H9 (cell line): ENCODE data around the gene OR6B2. TPM values are rescaled to one million over a fixed set of nuclear protein-coding genes. Genes with fewer than 3 reads are reported as not detected.

Experiments
- DNase-seq: peaks from one replicate; pipeline ENCODE4 v3.0.0-alpha.2; 2017
- H2AFZ ChIP-seq: one replicate; pipeline ENCODE4 v1.6.1; 2013; ENCODE audit warnings: mild to moderate bottlenecking, low read length, control low read depth, moderate library complexity
- H2AK5ac ChIP-seq: 2 replicates; pipeline ENCODE4 v1.6.1; 2013; ENCODE audit warnings: low read length, control low read depth, mixed read lengths; ENCODE audit not compliant: insufficient read length
- H2BK120ac ChIP-seq: one replicate; pipeline ENCODE4 v1.6.1; 2013; ENCODE audit warnings: low read depth, mild to moderate bottlenecking, low read length, control low read depth, inconsistent platforms; ENCODE audit not compliant: poor library complexity, severe bottlenecking
- H2BK12ac ChIP-seq: 2 replicates; pipeline ENCODE4 v1.6.1; 2013; ENCODE audit warnings: low read length, control low read depth, mixed read lengths, low read depth; ENCODE audit not compliant: insufficient read length
- H2BK15ac ChIP-seq: 2 replicates; pipeline ENCODE4 v1.6.1; 2013; ENCODE audit warnings: low read depth, low read length, control low read depth
- H2BK20ac ChIP-seq: one replicate; pipeline ENCODE4 v1.6.1; 2013; ENCODE audit warnings: low read depth, mild to moderate bottlenecking, low read length, control low read depth, inconsistent platforms; ENCODE audit not compliant: poor library complexity, severe bottlenecking
- H2BK5ac ChIP-seq: 2 replicates; pipeline ENCODE4 v1.6.1; 2013; ENCODE audit warnings: low read length, control low read depth, mixed read lengths; ENCODE audit not compliant: insufficient read length
- H3K14ac ChIP-seq: 2 replicates; pipeline ENCODE4 v1.6.1; 2013; ENCODE audit warnings: low read length, control low read depth; ENCODE audit not compliant: insufficient read depth
- H3K18ac ChIP-seq: 2 replicates; pipeline ENCODE4 v1.6.1; 2013; ENCODE audit warnings: low read depth, mild to moderate bottlenecking, mixed read lengths, low read length, control low read depth; ENCODE audit not compliant: insufficient read length
- H3K23ac ChIP-seq: 2 replicates; pipeline ENCODE4 v1.6.1; 2013; ENCODE audit warnings: low read length, control low read depth, mixed read lengths, low read depth; ENCODE audit not compliant: insufficient read length
- H3K23me2 ChIP-seq: 2 replicates; pipeline ENCODE4 v1.6.1; 2013; ENCODE audit warnings: low read depth, mild to moderate bottlenecking, mixed read lengths, low read length, control low read depth; ENCODE audit not compliant: insufficient read length, poor library complexity, severe bottlenecking
- H3K27ac ChIP-seq: 2 replicates; pipeline ENCODE4 v1.5.1; 2013; ENCODE audit warnings: low read length, control low read depth, mixed read lengths, low read depth; ENCODE audit not compliant: insufficient read length
- H3K27me3 ChIP-seq: 2 replicates; pipeline ENCODE4 v1.6.1; 2013; ENCODE audit warnings: low read length, control low read depth, inconsistent platforms; ENCODE audit not compliant: insufficient read depth
- H3K4ac ChIP-seq: 2 replicates; pipeline ENCODE4 v1.6.1; 2013; ENCODE audit warnings: low read depth, mild to moderate bottlenecking, control low read depth, inconsistent platforms, low read length, moderate library complexity
- H3K4me1 ChIP-seq: 2 replicates; pipeline ENCODE4 v1.6.1; 2013; ENCODE audit warnings: low read length, control low read depth, inconsistent platforms; ENCODE audit not compliant: insufficient read depth
- H3K4me2 ChIP-seq: 2 replicates; pipeline ENCODE4 v1.6.1; 2013; ENCODE audit warnings: low read length, control low read depth, mixed read lengths; ENCODE audit not compliant: insufficient read length, insufficient read depth
- H3K56ac ChIP-seq: 2 replicates; pipeline ENCODE4 v1.6.1; 2013; ENCODE audit warnings: low read depth, mild to moderate bottlenecking, mixed read lengths, low read length, control low read depth; ENCODE audit not compliant: insufficient read length
- H3K79me1 ChIP-seq: 2 replicates; pipeline ENCODE4 v1.6.1; 2013; ENCODE audit warnings: low read depth, mild to moderate bottlenecking, moderate library complexity, low read length, control low read depth, inconsistent platforms; ENCODE audit not compliant: insufficient read depth, poor library complexity, severe bottlenecking
- H3K79me2 ChIP-seq: 2 replicates; pipeline ENCODE4 v1.6.1; 2013; ENCODE audit warnings: low read length, control low read depth, inconsistent platforms; ENCODE audit not compliant: insufficient read depth
- H3K9ac ChIP-seq: 2 replicates; pipeline ENCODE4 v1.6.1; 2013; ENCODE audit warnings: low read length, control low read depth, mixed read lengths; ENCODE audit not compliant: insufficient read length; ENCODE audit errors: extremely low read depth
- H3K9me3 ChIP-seq: one replicate; pipeline ENCODE4 v1.6.1; 2013; ENCODE audit warnings: low read depth, low read length, inconsistent platforms; ENCODE audit not compliant: control insufficient read depth
- H3T11ph ChIP-seq: one replicate; pipeline ENCODE4 v1.6.1; 2013; ENCODE audit warnings: mild to moderate bottlenecking, low read length, control low read depth, inconsistent platforms
- H4K20me1 ChIP-seq: one replicate; pipeline ENCODE4 v1.6.1; 2013; ENCODE audit not compliant: control insufficient read depth, insufficient read length, insufficient read depth
- H4K5ac ChIP-seq: 2 replicates; pipeline ENCODE4 v1.6.1; 2013; ENCODE audit warnings: low read depth, mild to moderate bottlenecking, mixed read lengths, low read length, control low read depth; ENCODE audit not compliant: insufficient read length
- H4K8ac ChIP-seq: replicated peaks from 2 replicates; pipeline ENCODE4 v1.6.1; 2013; ENCODE audit warnings: low read length, control low read depth, mixed read lengths, low read depth; ENCODE audit not compliant: insufficient read length
- H4K91ac ChIP-seq: 2 replicates; pipeline ENCODE4 v1.6.1; 2013; ENCODE audit warnings: low read depth, mild to moderate bottlenecking, moderate library complexity, mixed read lengths, low read length, control low read depth; ENCODE audit not compliant: insufficient read length
- H3K27ac Mint-ChIP-seq, 3 experiments: 2 replicates in 2 of 3; 3 replicates in 1 of 3; pipeline ENCODE4 v1.8.0; 2020 to 2021; ENCODE audit warnings: mixed read lengths in 3 of 3, mild to moderate bottlenecking in 1 of 3, moderate library complexity in 1 of 3
- H3K27me3 Mint-ChIP-seq: 2 replicates; pipeline ENCODE4 v1.8.0; 2021; ENCODE audit warnings: low read depth, mild to moderate bottlenecking, moderate library complexity, mixed read lengths
- H3K36me3 Mint-ChIP-seq, 3 experiments: 2 replicates in 2 of 3; 3 replicates in 1 of 3; pipeline ENCODE4 v1.8.0; 2020 to 2021; ENCODE audit warnings: low read depth in 3 of 3, mixed read lengths in 3 of 3; ENCODE audit not compliant: insufficient read depth in 1 of 3
- H3K4me1 Mint-ChIP-seq, 2 experiments: 2 replicates each; pipeline ENCODE4 v1.8.0; 2020; ENCODE audit warnings: mixed read lengths in 2 of 2
- H3K4me3 Mint-ChIP-seq, 2 experiments: 2 replicates in 1 of 2; 3 replicates in 1 of 2; pipeline ENCODE4 v1.8.0; 2020 to 2021; ENCODE audit warnings: mild to moderate bottlenecking in 2 of 2, mixed read lengths in 2 of 2, moderate library complexity in 1 of 2
- H3K9me3 Mint-ChIP-seq, 2 experiments: 2 replicates in 1 of 2; 3 replicates in 1 of 2; pipeline ENCODE4 v1.8.0; 2020; ENCODE audit warnings: mild to moderate bottlenecking in 2 of 2, mixed read lengths in 2 of 2, moderate library complexity in 1 of 2
- WGBS: extraction: QIAGEN DNeasy Blood & Tissue Kit; methylation state at CpG from one replicate; pipeline ENCODE4 v1.1.7; 2013; ENCODE audit warnings: missing lambda C conversion rate, low lambda C conversion rate, mixed read lengths; ENCODE audit not compliant: insufficient read length; ENCODE audit errors: extremely low coverage; 5-methylcytosine and 5-hydroxymethylcytosine counted together
- total RNA-seq: library from RNA; stranded (reverse); gene quantifications from 2 replicates; pipeline ENCODE4 v1.2.1, GENCODE V29; 2021
- TF ChIP-seq, protein P1 (sequence below): fragments of 200-600 bp; sonication (generic); conservative IDR thresholded peaks from 3 replicates; pipeline ENCODE4 v1.8.0; 2021; ENCODE audit warnings: antibody characterized with exemption, mild to moderate bottlenecking

Gene OR6B2
- total RNA-seq, 1 experiment from 2014 or later: not detected

DNA sequence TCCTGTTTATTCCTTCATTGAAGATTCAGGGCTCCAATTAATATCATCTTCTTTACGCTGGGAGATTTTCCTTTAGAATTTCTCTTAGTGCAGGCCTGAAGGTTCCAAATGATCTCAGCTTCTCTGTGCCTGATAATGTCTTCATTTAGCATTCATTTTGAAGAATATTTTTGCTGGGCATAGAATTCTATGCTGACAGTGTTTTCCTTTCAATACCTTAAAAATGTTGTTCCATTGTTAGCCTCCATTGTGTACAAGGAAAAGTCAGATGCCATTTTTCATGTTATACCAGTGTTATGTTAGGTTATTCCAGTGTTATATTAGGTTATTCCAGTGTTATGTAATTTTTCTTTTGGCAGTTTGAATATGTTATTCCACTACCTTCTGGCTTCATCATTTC, 38.0 kb upstream of the OR6B2 start:
- Mint-ChIP-seq H3K27me3 (no peaks in the 10 kb centered on the region), H3K9me3 (peaks cover 0 to 2% of the 10 kb centered on the region in 2 experiments; a peak in 3 of 5 replicates), H3K4me3 (no peak overlapping the region), H3K36me3 (no peaks in the 10 kb centered on the region), H3K27ac (no peak overlapping the region), H3K4me1 (peaks cover 11 to 13% of the 10 kb centered on the region in 2 experiments)
- Histone ChIP-seq H3K4me1 (0 out of 2 replicates have a peak, but pooled peaks cover 2% of the 10 kb centered on the region), H3K4me2 (no peak overlapping the region), H3K79me2 (no peaks in the 10 kb centered on the region), H3K9me3 (no peaks in the 10 kb centered on the region), H3K4ac (no peak overlapping the region), H4K91ac (no peak overlapping the region), H3T11ph (no peak overlapping the region), H2BK120ac (no peak overlapping the region), H3K18ac (no peak overlapping the region), H2BK15ac (no peak overlapping the region), H4K5ac (no peak overlapping the region), H2BK5ac (no peak overlapping the region), H4K8ac (no peak overlapping the region), H3K23ac (no peak overlapping the region), H4K20me1 (no peaks in the 10 kb centered on the region), H3K14ac (no peak overlapping the region), H2BK20ac (no peak overlapping the region), H2AFZ (no peak overlapping the region), H2AK5ac (no peak overlapping the region), H3K79me1 (no peaks in the 10 kb centered on the region), H3K56ac (no peak overlapping the region), H3K9ac (no peak overlapping the region), H3K27ac (no peak overlapping the region), H3K27me3 (no peaks in the 10 kb centered on the region), H2BK12ac (no peak overlapping the region), H3K23me2 (no peaks in the 10 kb centered on the region)
- no peak for DNase-seq
- WGBS: no CpG with 5 or more reads among the region's 1 CpG
- TF ChIP-seq, protein P1, sequence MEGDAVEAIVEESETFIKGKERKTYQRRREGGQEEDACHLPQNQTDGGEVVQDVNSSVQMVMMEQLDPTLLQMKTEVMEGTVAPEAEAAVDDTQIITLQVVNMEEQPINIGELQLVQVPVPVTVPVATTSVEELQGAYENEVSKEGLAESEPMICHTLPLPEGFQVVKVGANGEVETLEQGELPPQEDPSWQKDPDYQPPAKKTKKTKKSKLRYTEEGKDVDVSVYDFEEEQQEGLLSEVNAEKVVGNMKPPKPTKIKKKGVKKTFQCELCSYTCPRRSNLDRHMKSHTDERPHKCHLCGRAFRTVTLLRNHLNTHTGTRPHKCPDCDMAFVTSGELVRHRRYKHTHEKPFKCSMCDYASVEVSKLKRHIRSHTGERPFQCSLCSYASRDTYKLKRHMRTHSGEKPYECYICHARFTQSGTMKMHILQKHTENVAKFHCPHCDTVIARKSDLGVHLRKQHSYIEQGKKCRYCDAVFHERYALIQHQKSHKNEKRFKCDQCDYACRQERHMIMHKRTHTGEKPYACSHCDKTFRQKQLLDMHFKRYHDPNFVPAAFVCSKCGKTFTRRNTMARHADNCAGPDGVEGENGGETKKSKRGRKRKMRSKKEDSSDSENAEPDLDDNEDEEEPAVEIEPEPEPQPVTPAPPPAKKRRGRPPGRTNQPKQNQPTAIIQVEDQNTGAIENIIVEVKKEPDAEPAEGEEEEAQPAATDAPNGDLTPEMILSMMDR: no peak
